SH-SY5Y (cell line): ENCODE measurements around the gene ADAMTS17.

Source experiments
- GATA2 ChIP-seq: IDR thresholded peaks from 2 replicates; pipeline ENCODE4 v1.6.1; 2011; ENCODE audit warnings: mild to moderate bottlenecking, low read depth, low read length
- GATA3 ChIP-seq: IDR thresholded peaks from 2 replicates; pipeline ENCODE4 v1.6.1; 2011; ENCODE audit warnings: low read depth, mild to moderate bottlenecking, low read length, moderate library complexity

GRCh38 chr15:100101426-100102089 is 240.2 kb downstream of the ADAMTS17 start:
- TF ChIP-seq GATA2 (no peak), GATA3 (no peak)
